Right renal cortex interstitium (tissue), 3 donors: ENCODE measurements around the gene CFP. TPM values are rescaled to one million over a fixed set of nuclear protein-coding genes. Genes with fewer than 3 reads are reported as not detected.

Experiments used
- DNase-seq, 3 donors: peaks; one replicate each; pipeline ENCODE4 v3.0.0-alpha.2; 2013; ENCODE audit warnings: low read depth in 3 of 3, low spot score in 2 of 3
- polyA plus RNA-seq, 3 donors: library from polyadenylated mRNA; unstranded; fragments of 120-200 nt; gene quantifications; one replicate each; pipeline ENCODE4 v1.2.1, GENCODE V29; 2013; ENCODE audit not compliant: insufficient read length in 3 of 3

CFP gene
- polyA plus RNA-seq, 3 donors: 0.68 to 1.9 (median 1.3) TPM

DNA sequence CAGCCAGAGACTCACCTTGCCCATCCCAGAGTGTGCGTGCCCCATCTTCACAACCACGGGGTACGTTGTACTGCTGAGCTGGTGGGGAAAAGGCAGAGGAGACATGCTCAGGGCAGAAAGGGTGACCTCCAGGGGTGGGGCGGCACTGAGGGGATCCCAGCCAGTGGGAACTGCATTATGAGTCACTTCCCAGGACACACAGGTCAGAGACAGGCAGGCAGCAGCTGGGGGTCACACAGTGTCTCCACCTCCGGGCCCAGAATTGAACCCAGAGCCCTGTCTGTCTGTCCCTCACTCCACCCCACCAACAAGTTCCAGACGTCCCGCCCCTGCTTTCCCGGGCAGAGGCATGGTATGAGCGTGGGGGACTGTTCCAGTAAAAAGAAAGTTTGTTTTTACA, 52.3 kb downstream of the CFP start:
- DNase-seq: no peak

DNA sequence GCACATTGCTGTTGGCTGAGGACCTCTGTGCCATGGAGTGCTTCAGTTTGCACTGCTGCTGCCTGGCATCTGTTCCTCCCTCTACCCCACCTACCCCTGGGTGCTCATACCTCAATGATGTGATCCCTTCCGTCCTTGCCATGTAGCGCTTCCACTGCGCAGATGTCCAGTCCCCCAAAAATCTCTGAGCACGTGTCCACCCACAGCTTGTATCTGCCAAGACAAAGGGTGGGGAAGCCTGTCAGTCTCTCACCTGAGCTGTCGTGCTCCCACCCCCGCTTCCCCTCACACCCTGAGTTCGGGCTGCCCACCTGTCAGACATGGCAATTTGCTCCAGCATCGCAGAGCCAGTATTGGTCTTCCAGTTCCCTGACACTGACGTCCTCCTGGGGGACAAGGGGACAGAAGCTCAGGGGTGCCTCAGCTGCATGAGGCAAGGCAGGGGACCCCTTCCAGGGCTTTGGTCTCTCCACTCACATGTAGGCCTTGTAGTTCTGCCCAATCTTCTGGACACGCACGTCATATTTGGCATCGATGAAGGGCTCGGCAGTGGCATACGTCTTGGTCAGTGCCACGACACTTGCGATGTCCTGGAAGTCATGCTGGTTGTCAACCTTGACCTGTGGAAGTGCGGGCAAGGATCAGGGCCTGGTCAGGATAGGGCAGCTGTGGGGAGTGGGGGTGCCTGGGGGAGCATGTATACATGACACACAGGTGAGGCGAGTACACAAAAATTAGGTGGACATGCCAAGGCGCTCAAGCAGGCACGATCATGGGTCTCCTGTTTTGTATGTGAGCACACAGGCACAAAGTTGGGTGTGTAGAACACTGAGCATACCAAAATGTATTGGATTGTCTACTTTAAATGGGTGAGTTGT, 53.5 kb downstream of the CFP start:
- no peak for DNase-seq

DNA sequence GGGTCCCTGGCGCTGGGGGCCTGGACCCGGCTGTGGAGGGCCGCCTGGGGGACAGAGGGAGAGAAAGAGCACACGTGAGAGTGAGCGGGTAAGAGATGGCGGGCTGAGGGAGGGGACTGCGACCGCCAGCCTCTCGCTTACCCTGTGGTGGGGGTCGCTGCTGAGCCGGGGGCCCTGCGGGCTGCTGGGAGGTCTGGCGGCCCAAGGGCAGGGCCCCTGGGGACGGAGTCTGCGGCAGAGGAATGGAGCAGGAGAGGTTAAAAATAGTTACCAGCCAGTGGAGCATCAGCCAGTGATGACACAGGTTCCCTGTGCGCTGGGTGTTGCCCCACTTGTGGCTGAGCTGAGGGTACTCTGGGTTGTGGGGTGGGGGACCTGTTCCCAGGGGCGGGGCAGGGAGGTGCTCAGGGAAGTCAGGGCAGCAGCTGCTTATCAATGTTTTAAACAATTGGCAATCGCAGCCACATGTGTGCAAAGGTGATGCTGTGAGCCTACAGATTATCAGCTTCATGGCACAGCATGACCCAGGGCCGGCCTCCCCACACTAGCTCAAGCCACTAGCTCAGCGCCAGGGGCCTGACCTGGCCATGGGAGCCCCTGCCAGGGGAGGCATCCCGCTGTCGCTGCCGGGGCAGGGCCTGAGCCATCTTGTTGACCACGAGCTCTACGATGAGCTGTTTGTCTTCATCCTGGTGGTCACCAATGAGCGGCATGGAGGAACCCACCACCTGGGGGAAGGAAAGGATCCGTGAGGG, 55.0 kb downstream of the CFP start:
- DNase-seq: no peak

DNA sequence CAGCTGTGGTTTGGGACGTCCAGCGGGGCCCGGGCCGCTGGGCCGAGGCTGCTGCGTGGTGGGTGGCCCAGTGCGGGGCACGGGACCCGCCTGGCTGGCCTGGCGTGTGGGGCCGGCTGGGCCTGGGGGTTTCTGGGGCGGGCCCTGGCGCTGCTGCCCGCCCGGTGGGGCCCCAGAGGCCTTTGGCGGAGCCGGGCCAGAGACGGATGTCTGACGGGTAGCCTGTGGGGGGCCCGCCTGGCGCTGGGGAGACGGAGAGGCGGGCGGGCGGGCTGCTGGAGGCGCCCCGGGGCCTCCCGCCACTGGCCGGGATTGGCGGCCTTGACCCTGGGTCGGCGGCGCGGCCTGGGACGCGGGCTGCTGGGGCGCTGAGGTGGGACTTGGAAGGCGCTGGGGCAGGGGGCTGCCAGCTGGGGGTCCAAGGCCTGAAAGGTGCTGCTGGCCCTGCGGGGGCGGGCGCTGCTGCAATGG, 55.6 kb downstream of the CFP start:
- DNase-seq: no peak

DNA sequence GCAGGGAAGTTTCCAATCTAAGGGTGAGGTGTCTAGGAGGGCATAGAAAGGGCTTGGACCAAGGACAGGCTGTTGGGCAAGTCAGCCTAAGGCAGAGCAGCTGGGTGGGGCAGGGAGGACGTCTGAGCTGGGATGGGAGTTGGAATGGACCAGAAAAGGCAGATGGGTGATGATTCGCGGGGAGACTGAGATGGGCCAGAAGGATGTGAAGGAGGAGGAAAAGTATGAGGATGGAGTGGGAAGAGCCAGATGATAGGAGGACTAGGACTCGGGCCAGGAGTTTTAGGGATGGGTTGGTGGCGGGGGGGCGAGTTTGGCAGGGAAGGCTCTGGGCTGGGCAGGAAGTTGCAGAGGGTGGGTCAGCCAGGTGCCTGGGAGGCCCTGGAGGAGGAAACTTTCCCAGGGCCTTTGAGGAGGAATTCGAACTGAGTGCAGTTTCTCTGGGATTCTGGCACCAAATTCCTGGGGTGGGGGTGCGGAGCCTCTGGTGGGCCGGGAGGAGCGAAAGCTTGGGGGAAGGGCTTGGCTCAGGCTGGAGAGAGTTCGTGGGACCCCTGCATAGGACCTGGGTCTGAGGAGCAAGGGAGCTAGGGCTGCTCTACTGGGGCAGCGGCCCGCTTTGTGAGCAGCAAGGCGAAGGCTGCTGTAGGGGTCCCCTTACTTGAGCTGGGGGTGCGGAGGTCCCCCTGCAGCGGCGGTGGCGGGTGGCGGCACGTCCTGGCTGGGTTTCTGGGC, 56.2 kb downstream of the CFP start:
- peak in 1 of 3 donors; percentile 61 for DNase-seq

Other genes starting within 250 kb of the CFP start
- gene ZNF41, start 146.7 kb downstream of the CFP start, polyA plus RNA-seq: 10 to 100 TPM; 13.6 to 14.4 (median 13.7) TPM
- 10 to 100 TPM; 49.6 to 62.6 (median 56.5) TPM for gene ARAF, start 68.7 kb downstream of the CFP start, polyA plus RNA-seq
- gene TIMP1, start 47.5 kb downstream of the CFP start, polyA plus RNA-seq: 10 to 100 TPM; 72.6 to 82.2 (median 79.6) TPM
- 1 to 10 TPM; 5.6 to 6.5 (median 6.4) TPM for gene SYN1, start 10.1 kb downstream of the CFP start, polyA plus RNA-seq
- 10 to 100 TPM; 23.3 to 27.8 (median 25.0) TPM for gene ELK1, start 20.6 kb upstream of the CFP start, polyA plus RNA-seq
- gene UXT, start 29.2 kb upstream of the CFP start, polyA plus RNA-seq: 100 to 1,000 TPM; 115 to 118 (median 116) TPM
- gene ZNF81, start 207.0 kb upstream of the CFP start, polyA plus RNA-seq: 1 to 10 TPM; 6.7 to 8.2 (median 6.8) TPM